Activated CD8-positive, alpha-beta T cell treated with anti-CD3 and anti-CD28 coated beads for 36 hours (primary cell): ENCODE measurements around the gene HOXA5. TPM values are rescaled to one million over a fixed set of nuclear protein-coding genes. Genes with fewer than 3 reads are reported as not detected.

Experiments used
- ATAC-seq: fragments of 200-7000 bp; cut with Tn5 transposase; one replicate; pipeline ENCODE4 v1.10.0; 2021; ENCODE audit warnings: mild to moderate bottlenecking, moderate library complexity
- CTCF ChIA-PET: fragments of 350-600 bp; sonication (Branson Sonifier 250); formaldehyde crosslinking; loops from one replicate; lab custom pipeline; 2021; ENCODE audit warnings: antibody characterized with exemption; lab: Charles Lee
- POLR2A ChIA-PET: fragments of 350-600 bp; sonication (Branson Sonifier 250); formaldehyde crosslinking; loops from one replicate; lab custom pipeline; 2021; ENCODE audit warnings: antibody characterized with exemption; lab: Charles Lee
- DNase-seq: peaks from one replicate; pipeline ENCODE4 v3.0.0-alpha.2; 2020
- H3K27ac Mint-ChIP-seq: one replicate; pipeline ENCODE4 v1.8.0; 2021; ENCODE audit warnings: mild to moderate bottlenecking, mixed read lengths
- H3K27me3 Mint-ChIP-seq: one replicate; pipeline ENCODE4 v1.8.0; 2021; ENCODE audit warnings: mixed read lengths
- H3K36me3 Mint-ChIP-seq: one replicate; pipeline ENCODE4 v1.8.0; 2021; ENCODE audit warnings: low read depth, mixed read lengths
- H3K4me1 Mint-ChIP-seq: one replicate; pipeline ENCODE4 v1.8.0; 2021; ENCODE audit warnings: low read depth, mixed read lengths
- H3K4me3 Mint-ChIP-seq: one replicate; pipeline ENCODE4 v1.8.0; 2021; ENCODE audit warnings: mild to moderate bottlenecking, moderate library complexity, mixed read lengths
- H3K9me3 Mint-ChIP-seq: one replicate; pipeline ENCODE4 v1.8.0; 2021; ENCODE audit warnings: mixed read lengths
- intact Hi-C: fragments of 100-400 bp; cut with micrococcal nuclease; formaldehyde crosslinking; loops from one replicate; pipeline ENCODE4 v1.10.0; 2022
- total RNA-seq, 2 experiments: library from RNA; stranded (reverse); gene quantifications; one replicate each; pipeline ENCODE4 v1.2.3, GENCODE V29; 2021
- TF ChIP-seq, protein P1 (sequence below): fragments of 200-600 bp; IDR thresholded peaks from one replicate; pipeline ENCODE4 v1.8.0; 2022; ENCODE audit warnings: antibody characterized with exemption, mild to moderate bottlenecking

Gene HOXA5
- total RNA-seq, 2 experiments from 2014 or later, result not detected

DNA sequence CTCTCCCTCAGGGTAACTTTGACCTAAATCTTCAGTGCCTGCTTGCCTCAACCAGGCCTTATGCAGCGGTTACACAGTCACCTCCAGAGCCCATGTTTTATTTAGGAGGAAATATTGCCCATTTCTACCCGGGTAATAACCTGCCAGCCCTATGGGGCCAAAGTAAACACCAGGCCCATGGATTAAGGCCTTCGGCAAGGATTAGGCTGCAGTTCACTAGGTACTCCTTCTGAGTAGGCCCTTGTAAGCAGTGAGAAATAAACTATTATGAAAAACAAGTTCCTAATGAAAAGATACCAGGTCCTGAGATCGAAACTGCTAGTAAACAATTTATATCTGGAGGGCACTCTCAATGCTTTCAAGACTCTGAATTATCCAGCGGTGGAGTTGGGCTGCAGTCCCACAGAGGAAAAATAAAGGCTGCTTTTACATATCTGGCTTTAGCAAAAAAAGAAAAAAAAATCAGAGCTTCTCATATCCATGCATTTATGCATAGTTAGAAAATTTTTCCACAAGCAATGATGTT, 34.4 kb upstream of the HOXA5 start:
- Mint-ChIP-seq H3K9me3 (no peaks in the 10 kb centered on the region), H3K27ac (no peak overlapping the region), H3K27me3 (peaks cover 69% of the 10 kb centered on the region), H3K36me3 (no peaks in the 10 kb centered on the region), H3K4me3 (no peak overlapping the region), H3K4me1 (peaks cover 6% of the 10 kb centered on the region)
- DNase-seq (no peak), ATAC-seq (no peak)
- CTCF ChIA-PET, result interaction anchor here (0.7 to 10.4 kb wide), 6 partner anchors 14 to 323 kb away, joined by 3 to 61 read pairs (median 6); partner anchors contain the start of gene HOXA7
- POLR2A ChIA-PET, result interaction anchor here (1.1 kb wide), 1 partner anchor 16 kb away, joined by 3 read pairs; no protein-coding TSS in a partner anchor
- intact Hi-C loops, result no loop called here
- TF ChIP-seq, protein P1, sequence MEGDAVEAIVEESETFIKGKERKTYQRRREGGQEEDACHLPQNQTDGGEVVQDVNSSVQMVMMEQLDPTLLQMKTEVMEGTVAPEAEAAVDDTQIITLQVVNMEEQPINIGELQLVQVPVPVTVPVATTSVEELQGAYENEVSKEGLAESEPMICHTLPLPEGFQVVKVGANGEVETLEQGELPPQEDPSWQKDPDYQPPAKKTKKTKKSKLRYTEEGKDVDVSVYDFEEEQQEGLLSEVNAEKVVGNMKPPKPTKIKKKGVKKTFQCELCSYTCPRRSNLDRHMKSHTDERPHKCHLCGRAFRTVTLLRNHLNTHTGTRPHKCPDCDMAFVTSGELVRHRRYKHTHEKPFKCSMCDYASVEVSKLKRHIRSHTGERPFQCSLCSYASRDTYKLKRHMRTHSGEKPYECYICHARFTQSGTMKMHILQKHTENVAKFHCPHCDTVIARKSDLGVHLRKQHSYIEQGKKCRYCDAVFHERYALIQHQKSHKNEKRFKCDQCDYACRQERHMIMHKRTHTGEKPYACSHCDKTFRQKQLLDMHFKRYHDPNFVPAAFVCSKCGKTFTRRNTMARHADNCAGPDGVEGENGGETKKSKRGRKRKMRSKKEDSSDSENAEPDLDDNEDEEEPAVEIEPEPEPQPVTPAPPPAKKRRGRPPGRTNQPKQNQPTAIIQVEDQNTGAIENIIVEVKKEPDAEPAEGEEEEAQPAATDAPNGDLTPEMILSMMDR, result no peak

DNA sequence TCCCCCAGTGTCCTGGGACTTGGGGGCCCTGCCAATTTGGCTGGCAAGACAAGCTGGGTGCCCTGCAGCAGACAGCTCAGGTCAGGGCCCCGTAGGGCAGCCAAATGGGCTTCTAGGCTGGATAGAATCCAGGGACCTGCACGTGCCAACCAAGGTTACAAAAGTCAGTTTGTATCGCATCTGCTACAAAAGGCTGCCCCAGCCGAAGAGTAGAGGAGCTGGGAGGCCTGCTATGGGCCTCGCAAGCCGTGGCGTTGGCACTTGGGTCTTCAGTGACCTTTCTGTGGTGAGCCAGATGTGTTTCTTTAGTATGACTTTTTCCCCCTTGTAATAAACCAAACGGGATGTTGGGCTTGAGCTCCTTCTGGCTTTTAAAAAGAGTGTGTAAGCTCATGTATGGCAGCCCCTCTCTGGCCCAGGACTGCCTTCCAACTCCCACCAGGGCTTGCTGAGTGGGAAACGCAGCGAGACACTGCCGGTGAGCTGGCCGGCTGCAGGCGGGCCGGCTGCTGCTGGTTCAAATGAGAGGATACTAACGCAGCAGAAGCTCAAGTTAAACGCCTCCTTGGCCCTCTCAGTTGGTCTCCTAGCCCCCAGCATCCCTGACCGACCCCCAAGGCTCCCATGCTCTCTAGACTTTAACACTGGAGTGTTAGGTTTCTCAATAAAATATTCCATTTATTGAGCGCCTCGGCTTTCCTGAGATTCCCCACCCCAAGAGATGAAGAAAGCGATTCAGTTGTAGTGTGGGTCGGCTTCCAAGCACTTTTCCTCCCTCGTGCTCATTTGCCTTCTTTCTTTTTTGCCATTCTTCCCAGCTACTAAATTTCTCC, 33.7 kb upstream of the HOXA5 start:
- intact Hi-C loops, result no loop called here
- DNase-seq (no peak), ATAC-seq (no peak)
- POLR2A ChIA-PET, result interaction anchor here (1.1 kb wide), 1 partner anchor 15 kb away, joined by 3 read pairs; no protein-coding TSS in a partner anchor
- CTCF ChIA-PET, result interaction anchor here (0.7 to 10.4 kb wide), 11 partner anchors 11 to 490 kb away, joined by 3 to 61 read pairs (median 4); partner anchors contain the start of genes HOXA7 and HOXA9
- Mint-ChIP-seq H3K9me3 (no peaks in the 10 kb centered on the region), H3K4me3 (no peak overlapping the region), H3K27ac (no peak overlapping the region), H3K36me3 (no peaks in the 10 kb centered on the region), H3K4me1 (peaks cover 8% of the 10 kb centered on the region), H3K27me3 (peaks cover 67% of the 10 kb centered on the region)
- TF ChIP-seq, protein P1, result no peak

DNA sequence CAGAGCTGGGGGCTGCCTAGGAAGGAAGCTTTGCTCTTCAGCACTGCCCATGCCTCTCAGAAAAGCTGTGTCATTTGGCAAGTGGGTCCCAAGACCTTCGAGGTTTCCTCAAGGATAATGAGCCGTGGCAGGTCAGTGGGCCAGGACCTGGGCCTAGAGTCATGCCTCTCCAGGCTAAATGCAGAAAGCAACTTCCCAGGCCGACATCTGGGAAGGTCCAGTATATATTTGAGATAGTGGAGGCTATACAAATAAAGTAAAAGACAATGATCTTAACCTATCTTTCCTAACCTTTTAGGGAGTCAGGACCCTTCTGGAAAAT, 33.0 kb upstream of the HOXA5 start:
- Mint-ChIP-seq H3K4me3 (no peak overlapping the region), H3K27me3 (peaks cover 68% of the 10 kb centered on the region), H3K27ac (no peak overlapping the region), H3K36me3 (no peaks in the 10 kb centered on the region), H3K9me3 (no peaks in the 10 kb centered on the region), H3K4me1 (peaks cover 14% of the 10 kb centered on the region)
- DNase-seq (no peak), ATAC-seq (no peak)
- CTCF ChIA-PET, result interaction anchor here (0.8 to 10.4 kb wide), 7 partner anchors 11 to 489 kb away, joined by 3 to 61 read pairs (median 4); partner anchors contain the start of genes HOXA7 and HOXA9
- POLR2A ChIA-PET, result no interaction called here
- TF ChIP-seq, protein P1, result no peak
- intact Hi-C loops, result no loop called here

DNA sequence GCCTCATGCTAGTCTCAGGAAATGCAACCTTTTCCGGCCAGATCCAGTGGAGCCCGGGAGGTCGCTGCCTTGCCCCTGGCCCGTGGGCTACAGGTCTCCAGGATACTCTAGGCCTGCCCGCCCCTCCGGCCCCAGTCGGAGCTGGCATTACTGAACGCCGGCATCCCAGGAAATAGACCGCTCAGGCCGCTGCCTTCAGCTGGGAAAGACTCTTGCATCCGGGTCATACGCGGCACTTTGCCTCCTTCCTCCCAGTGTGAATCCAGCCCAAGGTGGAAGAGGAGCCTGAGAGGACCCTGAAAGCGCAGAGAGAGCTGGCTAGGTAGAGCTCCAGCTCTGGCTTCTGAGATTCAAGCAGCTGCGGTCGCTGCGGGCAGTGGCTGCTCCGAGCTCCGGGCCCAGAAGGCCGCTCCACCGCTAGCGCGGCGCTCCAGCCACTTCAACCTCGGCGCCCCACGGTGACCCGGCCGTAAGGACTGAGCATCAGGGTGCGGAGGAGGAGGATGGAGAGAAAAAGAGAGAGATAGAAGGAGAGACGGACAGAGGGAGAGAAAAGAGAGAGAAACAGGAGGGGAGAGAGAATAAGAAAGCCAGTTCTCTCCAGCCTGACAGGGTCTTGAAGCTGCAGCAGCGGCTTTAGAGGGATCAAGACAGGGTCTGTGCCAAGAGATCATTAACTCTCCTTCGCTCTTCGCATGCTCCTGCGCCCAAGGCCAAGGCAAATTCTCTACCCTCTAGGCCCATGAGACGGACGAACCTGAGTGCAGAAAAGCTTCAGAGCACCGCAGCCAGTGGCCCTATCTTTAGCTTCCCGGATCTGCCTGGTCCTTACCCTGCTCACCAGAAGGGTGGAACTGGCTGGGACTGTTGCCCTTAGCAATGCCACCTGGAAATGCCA, 32.4 kb upstream of the HOXA5 start:
- H3K4me3 Mint-ChIP-seq, result no peak overlapping the region
- ATAC-seq (no peak), DNase-seq (no peak)
- H3K36me3 Mint-ChIP-seq, result no peaks in the 10 kb centered on the region
- TF ChIP-seq, protein P1, result no peak
- peaks cover 70% of the 10 kb centered on the region for H3K27me3 Mint-ChIP-seq
- ChIA-PET CTCF (interaction anchor here (0.7 to 10.4 kb wide), 7 partner anchors 10 to 489 kb away, joined by 3 to 61 read pairs (median 5); partner anchors contain the start of genes HOXA3, HOXA7 and HOXA9), POLR2A (no interaction called here)
- H3K4me1 Mint-ChIP-seq, result peaks cover 15% of the 10 kb centered on the region
- intact Hi-C loops, result no loop called here
- H3K27ac Mint-ChIP-seq, result no peak overlapping the region
- H3K9me3 Mint-ChIP-seq, result no peaks in the 10 kb centered on the region
